Measurements from ENCODE around the gene SLC15A3. TPM values are rescaled to one million over a fixed set of nuclear protein-coding genes. Genes with fewer than 3 reads are reported as not detected.

Gene SLC15A3
- total RNA-seq, 2 donors from 2014 or later = 2.0 to 6.2 TPM

DNA sequence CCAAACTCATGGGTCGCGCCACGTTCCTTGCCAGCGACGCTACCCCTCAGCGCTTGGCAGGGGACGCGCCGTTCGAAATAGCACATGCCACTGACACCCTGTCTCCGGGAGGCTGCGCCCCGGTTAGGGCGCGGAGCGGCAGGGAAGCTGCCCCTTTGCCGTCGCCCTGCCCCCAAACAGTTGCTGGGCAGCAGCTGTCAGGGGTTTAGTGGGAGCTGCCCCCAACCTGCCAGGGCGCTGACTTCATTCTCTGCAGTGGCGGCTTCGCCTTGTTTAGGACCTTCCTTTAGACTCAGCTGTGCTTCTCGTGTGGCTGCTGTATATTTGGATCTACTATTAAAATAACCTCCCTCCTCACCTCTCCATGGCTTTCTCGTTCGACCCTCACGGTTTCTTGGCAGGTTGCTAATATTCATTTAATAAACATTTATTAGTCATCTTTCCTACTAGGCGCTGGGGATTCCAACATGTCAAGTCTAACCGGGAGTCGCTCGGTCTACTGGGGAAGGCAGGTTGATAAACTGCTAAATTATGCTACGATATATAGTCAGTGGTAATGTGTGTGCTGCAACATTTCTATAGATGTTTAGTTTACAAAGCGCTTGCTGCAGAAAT lies 37.2 kb downstream of the SLC15A3 start:
- H3K27me3 ChIP-seq = no peaks in the 10 kb centered on the region
- peaks cover 39% of the 10 kb centered on the region for H3K4me1 ChIP-seq
- DNase-seq (peak in 3 of 4 donors; percentile 32 to 50 (median 38)), ATAC-seq (peak; percentile 42)
- no peaks in the 10 kb centered on the region for H3K36me3 ChIP-seq (replicated peaks in 1 of 2; ENCODE audit: insufficient read depth in 1 of 2, low read depth in 2 of 2)
- H3K9me3 ChIP-seq = no peaks in the 10 kb centered on the region
- TF ChIP-seq, protein P1, sequence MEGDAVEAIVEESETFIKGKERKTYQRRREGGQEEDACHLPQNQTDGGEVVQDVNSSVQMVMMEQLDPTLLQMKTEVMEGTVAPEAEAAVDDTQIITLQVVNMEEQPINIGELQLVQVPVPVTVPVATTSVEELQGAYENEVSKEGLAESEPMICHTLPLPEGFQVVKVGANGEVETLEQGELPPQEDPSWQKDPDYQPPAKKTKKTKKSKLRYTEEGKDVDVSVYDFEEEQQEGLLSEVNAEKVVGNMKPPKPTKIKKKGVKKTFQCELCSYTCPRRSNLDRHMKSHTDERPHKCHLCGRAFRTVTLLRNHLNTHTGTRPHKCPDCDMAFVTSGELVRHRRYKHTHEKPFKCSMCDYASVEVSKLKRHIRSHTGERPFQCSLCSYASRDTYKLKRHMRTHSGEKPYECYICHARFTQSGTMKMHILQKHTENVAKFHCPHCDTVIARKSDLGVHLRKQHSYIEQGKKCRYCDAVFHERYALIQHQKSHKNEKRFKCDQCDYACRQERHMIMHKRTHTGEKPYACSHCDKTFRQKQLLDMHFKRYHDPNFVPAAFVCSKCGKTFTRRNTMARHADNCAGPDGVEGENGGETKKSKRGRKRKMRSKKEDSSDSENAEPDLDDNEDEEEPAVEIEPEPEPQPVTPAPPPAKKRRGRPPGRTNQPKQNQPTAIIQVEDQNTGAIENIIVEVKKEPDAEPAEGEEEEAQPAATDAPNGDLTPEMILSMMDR (IDR thresholded peaks at IDR 0.05) = no peak
- no peak for TF ChIP-seq POLR2A (IDR thresholded peaks at IDR 0.05)
- intact Hi-C loops (cut with DNase I) = no loop called here
- 1% methylated on average over 13 to 30 of the region's 31 CpGs for WGBS, 2 donors
- H3K4me3 ChIP-seq = peak overlapping the region; percentile 77 to 79
- H3K27ac ChIP-seq = peak overlapping the region; percentile 68 to 92 (median 86)

DNA sequence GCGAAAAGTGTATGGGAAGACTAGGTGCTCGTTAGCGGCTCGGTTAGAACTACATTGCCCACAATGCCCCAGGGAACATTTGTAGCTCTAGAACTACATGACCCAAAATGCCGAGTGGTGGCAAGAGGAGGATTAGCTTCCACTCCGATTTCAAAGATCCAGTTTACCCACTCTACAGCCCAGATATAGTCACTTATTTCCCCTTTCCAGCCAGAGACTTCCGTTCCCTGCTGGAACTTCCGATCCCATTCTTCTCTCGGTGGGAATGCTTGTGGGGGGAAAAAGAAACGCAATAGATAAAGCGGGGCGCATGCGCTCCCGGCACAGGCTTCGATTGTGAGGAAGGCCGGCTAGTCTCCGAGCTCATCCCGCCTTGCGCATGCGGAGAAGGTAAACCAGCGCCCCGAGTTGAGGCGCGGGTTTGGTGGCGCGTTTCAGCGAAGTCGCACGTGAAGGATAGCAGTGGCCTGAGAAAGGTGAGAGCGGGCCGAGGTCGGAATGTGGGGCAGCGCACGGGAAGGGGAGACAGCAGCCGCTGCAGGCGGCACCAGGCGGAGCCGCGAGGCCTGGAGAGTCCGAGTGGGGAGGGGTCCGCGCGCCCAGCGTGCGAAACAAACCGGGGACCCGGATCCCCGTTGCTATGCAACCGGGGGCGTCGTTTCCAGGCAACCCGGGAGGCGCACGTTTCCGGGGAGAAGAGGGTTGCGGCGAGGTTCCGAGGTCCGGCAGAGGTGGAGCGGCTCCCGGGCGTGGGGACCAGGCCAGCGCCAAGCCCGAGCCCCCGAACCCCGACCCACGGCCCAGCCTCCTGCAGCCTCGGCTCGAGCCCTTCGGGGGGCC lies 38.0 kb downstream of the SLC15A3 start, which contains the start of gene TMEM109:
TSS of gene TMEM109 (plus strand) at position 366 of the 840 bp plus-strand sequence. CDS start 5,536 bp downstream, outside the sequence.
- Histone ChIP-seq H3K27me3 (no peaks in the 10 kb centered on the region), H3K36me3 (replicated peaks in 1 of 2; ENCODE audit: insufficient read depth in 1 of 2, low read depth in 2 of 2) (no peaks in the 10 kb centered on the region), H3K4me1 (peaks cover 39% of the 10 kb centered on the region), H3K9me3 (no peaks in the 10 kb centered on the region), H3K27ac (peak within 1 kb of the TSS; percentile 68 to 92 (median 86)), H3K4me3 (peak within 1 kb of the TSS; percentile 77 to 79)
- TF ChIP-seq, protein P1 (IDR thresholded peaks at IDR 0.05) = peak in 3 of 7 experiments; percentile 24 to 30 (median 28)
- peak in 2 of 3 donors; percentile 67 to 72 for TF ChIP-seq POLR2A (IDR thresholded peaks at IDR 0.05)
- WGBS, 2 donors = 1% methylated on average over 34 to 68 of the region's 70 CpGs
- DNase-seq (peak; percentile 81 to 90 (median 90)), ATAC-seq (peak; percentile 85)
- intact Hi-C loops (cut with DNase I) = no loop called here

DNA sequence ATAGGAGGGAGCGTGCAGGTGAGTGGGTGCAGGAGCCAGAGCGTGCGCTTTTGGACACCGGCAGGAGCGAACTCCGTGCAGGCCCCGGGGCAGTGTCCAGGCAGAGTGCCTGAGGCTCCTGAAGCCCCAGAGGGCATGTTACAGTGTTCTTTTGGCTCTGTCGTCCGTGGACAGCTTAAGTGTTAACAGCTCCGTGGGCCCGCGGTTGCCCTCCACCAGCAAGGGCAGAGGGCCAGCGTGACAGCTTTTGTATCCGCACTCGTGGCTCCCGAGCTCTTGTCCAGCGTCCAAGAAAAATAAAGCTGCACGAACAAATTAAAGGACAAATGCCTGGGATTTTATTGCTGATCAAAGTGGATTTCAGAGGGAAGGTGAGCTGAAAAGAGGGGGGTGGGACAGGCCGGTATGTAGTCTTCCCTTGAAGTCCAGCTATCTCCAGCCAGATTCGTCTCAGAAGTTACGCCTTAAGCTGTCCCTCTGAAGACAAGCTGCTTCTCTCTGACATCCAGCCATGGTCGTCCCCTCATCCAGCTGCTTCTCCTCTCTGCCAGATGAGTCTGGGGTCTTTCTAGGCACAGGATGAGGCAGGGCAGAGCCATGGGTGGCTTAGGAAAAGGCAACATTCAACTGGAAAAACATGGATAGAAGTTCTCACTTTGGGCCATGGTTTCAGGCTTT lies 39.0 kb downstream of the SLC15A3 start:
- H3K4me3 ChIP-seq = no peak overlapping the region
- H3K9me3 ChIP-seq = no peaks in the 10 kb centered on the region
- ATAC-seq (no peak), DNase-seq (no peak)
- H3K36me3 ChIP-seq (replicated peaks in 1 of 2; ENCODE audit: insufficient read depth in 1 of 2, low read depth in 2 of 2) = no peaks in the 10 kb centered on the region
- TF ChIP-seq, protein P1 (IDR thresholded peaks at IDR 0.05) = no peak
- TF ChIP-seq POLR2A (IDR thresholded peaks at IDR 0.05) = no peak
- WGBS, 2 donors = 57 to 58% methylated on average over 14 to 22 of the region's 22 CpGs
- peak overlapping the region in 3 of 4 donors; percentile 83 to 92 (median 90) for H3K27ac ChIP-seq
- no peaks in the 10 kb centered on the region for H3K27me3 ChIP-seq
- intact Hi-C loops (cut with DNase I) = no loop called here
- H3K4me1 ChIP-seq = peaks cover 30% of the 10 kb centered on the region

DNA sequence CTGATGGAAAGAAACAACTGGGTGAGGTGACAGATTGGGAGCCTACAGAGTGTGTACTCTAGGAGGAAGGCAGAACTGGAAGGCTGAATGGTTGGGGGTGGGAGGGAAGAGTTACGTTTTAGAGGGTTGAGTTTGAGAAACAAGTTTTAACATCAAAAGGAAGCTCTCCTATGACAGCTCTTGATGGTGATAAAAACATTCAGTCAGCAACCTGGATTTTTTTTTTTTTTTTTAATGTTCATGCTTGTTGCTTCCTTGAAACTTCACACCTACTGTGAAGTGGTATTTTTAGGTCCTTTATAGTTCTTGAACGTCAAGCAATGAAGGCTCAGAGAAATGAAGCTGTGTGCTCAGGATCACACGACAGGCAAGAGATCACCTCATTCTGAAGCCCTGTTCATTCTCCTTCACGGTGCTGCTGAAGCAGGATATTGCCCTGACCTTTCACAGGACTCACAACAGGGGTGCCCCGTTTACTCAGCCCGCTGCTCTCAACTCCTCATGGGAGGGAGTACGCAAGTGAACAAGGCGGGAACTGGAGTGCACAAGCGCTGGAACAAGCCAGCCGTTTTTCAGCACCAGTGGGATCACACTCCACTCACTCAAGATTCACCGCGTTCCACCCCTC lies 39.6 kb downstream of the SLC15A3 start:
- DNase-seq = no peak
- H3K27ac ChIP-seq = no peak overlapping the region
- 68 to 75% methylated on average over 12 of the region's 12 CpGs for WGBS, 2 donors

More for the DNA sequence above, 39.6 kb downstream of the SLC15A3 start:
- no peak for ATAC-seq
- Histone ChIP-seq H3K27me3 (no peaks in the 10 kb centered on the region), H3K9me3 (no peaks in the 10 kb centered on the region), H3K36me3 (replicated peaks in 1 of 2; ENCODE audit: insufficient read depth in 1 of 2, low read depth in 2 of 2) (no peaks in the 10 kb centered on the region), H3K4me1 (peaks cover 30% of the 10 kb centered on the region), H3K4me3 (no peak overlapping the region)
- intact Hi-C loops (cut with DNase I) = no loop called here
- no peak for TF ChIP-seq POLR2A (IDR thresholded peaks at IDR 0.05)
- TF ChIP-seq, protein P1 (IDR thresholded peaks at IDR 0.05) = no peak
